ENCODE measurements around the gene GRK2.
"Not testable (repeated sequence)": the region's sequence is repeated elsewhere in the genome, so short reads cannot be mapped to it uniquely, and the experiment has no call there.

The GRK2 gene

GRCh38 chr11:67266449-67267187 lies at the start of gene GRK2:
Gene GRK2, plus strand, starts transcription at chr11:67266473. Its CDS starts 227 bp downstream, at chr11:67266700.
- no peak for DNase-seq

DNA sequence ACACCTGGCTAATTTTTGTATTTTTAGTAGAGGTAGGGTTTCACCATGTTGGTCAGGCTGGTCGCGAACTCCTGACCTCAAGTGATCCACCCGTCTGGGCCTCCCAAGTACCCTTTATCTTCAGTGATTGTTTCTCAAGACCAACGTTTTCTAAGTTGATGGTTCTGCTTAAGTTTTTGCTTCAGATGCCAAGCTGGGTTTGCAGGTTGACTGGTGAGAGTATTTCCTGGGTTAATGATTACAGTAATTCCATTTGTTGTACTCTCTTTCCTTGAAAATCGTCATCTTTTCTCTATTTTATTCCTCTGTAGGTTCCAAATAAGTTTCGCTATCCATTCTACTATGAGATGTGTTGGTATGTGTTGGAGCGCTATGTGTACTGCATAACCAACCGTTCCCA lies 38.5 kb upstream of the GRK2 start:
- DNase-seq = no peak

DNA sequence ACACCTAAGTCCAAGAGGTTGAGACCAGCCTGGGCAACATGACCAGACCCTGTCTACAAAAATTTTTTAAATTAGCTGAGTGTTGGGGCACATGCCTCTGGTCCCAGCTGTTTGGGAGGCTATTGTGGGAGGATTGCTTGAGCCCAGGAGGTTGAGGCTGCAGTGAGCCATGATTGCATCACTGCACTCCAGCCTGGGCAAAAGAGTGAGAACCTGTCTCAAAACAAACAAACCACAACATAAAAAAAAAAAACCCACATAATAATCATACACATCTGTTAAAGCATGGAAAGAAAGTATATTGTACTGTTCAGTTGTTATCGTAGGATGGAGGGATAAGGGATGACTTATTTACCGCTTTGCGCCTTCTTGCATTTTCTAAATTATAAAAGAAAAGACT lies 35.9 kb upstream of the GRK2 start:
- DNase-seq = no peak

DNA sequence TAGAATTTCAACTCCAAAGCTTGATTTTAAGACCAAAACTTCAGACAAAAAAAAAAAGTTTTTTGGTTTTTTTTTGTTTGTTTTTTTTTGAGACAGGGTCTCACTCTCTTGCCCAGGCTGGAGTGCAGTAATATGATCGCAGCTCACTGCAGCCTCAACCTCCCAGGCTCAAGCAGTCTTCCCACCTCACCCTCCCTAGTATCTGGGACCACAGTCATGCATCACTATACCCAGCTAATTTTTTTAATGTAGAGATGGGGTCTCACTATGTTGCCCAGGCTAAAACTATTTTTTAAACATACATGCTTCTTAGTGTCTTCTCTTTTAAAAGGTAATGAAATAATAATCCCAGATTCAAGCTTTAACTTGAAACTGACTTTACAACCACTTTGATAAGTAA lies 35.4 kb upstream of the GRK2 start:
- no peak for DNase-seq

GRCh38 chr11:67233584-67234190 lies 32.6 kb upstream of the GRK2 start:
- no peak for DNase-seq

GRCh38 chr11:67234571-67234970 lies 31.7 kb upstream of the GRK2 start:
- DNase-seq = not testable (repeated sequence)

DNA sequence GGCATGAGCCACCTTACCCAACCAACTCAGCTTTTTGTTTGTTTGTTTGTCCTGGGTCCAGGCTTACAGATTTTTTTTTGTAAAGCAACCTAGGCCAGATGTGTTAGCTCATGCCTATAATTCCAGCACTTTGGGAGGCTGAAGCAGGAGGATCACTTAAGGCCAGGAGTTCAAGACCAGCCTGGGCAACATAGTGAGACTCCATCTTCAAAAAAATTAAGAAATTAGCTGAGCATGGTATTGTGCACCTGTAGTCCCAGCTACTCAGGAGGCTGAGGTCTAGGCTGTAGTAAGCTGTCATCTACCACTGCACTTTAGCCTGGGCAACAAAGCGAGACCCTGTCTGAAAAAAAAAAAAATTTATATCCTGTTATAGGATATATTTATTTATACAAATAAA lies 28.7 kb upstream of the GRK2 start:
- no peak for DNase-seq

DNA sequence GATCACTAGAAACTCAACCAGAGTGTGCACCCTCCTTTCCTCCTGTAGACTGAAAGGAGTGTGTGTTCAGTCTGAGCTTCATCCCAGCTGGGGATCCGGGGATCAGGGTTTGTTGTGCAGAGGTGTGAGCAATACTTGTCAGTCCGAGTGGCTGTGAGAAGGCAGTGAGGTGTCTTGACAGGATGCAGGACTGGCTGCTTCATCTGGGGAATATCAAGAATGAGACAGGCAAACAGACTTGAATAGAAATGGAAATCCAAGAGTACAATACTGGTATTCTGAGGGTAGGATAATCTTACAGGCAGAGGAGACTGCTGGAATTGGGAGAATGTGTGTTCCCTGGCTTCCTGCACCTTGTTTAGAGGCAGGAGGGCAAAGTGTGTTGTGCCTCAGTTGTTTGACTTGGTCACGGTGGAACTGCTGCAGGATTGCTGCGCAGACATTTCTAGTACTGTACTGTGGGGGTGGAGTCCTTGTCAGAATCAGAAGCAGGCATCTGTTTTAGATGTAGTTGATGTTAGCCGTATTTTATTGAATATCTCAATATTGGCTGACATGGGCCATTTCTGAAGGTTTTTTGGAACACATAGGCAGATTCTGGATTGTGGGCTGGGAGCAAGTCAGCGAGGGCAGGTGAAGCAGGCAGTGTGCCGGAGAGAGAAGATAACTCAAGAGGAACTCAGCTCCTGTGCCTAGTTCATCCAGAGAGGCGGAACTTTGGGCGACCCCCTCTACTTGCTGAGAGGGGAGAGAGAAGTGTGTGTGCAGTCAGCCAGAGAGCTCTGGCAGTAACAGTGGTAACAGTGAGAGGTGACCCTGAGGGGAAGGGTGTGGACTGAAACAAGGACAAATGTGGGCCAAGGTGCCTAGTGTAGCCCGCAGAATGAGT lies 27.1 kb upstream of the GRK2 start:
- DNase-seq = no peak

DNA sequence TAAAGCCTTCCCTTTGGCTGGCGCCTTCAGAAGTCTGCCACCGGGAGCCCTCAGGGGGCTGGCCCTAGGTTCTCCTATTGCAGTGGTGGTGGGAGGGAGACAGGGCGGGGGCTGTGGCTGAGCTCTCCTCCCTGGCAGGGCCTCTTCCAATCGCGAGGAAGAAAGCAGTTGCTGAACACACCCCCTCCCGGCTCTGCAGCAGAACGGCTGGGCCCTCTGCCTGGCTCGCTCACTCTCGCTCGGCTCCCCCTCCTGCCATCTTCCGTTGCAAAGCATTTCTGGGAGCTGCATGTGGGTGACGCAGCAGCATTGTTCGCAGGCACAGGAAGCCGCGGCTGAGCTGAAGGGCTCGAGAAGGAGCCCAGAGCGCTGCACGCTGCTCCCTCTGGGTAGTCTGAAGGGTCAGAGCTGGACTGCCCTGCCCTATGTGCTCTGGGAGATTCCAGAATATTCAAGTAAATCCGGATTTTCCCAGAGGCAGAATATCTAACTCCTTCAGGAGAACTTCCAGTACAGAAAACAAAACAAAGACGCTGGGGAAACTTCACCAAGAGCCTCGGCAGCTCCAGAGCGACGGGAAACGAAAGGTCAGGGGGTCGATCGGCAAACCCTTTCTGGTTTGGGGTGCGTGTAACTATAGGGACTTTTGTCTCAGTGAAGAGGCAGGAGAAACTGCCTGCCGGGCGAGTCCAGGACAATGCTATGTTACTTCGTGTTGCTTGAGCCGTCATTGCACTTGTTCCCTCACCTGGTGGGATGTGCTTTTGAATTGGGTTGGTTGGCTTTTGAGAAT lies 26.3 kb upstream of the GRK2 start:
- DNase-seq = peak; percentile 93

GRCh38 chr11:67240576-67241389 lies 25.5 kb upstream of the GRK2 start:
- peak; percentile 87 for DNase-seq

DNA sequence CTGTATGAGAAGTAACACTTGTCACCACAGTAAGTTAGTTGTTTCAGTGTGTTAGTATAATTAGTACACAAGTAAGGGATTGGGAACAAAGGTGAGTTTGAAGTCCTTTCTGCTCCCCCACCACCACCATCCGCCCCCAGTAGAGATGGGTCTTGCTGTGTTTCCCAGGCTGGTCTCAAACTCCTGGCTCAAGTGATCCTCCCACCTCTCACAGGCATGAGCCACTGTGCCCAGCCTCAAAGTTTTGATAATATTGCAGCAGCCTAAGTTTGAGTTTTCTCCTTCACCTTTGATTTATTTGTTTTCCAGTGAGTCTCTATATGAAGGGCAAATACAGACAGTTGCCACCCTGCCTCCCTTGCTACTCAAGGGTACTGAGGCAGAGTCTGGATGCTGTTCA lies 23.7 kb upstream of the GRK2 start:
- no peak for DNase-seq

GRCh38 chr11:67243051-67243450 lies 23.2 kb upstream of the GRK2 start:
- DNase-seq = no peak

GRCh38 chr11:67245046-67245445 lies 21.2 kb upstream of the GRK2 start:
- DNase-seq = no peak

- no peak for DNase-seq
Observed at GRCh38 chr11:67247946-67248550, 18.2 kb upstream of the GRK2 start.

DNA sequence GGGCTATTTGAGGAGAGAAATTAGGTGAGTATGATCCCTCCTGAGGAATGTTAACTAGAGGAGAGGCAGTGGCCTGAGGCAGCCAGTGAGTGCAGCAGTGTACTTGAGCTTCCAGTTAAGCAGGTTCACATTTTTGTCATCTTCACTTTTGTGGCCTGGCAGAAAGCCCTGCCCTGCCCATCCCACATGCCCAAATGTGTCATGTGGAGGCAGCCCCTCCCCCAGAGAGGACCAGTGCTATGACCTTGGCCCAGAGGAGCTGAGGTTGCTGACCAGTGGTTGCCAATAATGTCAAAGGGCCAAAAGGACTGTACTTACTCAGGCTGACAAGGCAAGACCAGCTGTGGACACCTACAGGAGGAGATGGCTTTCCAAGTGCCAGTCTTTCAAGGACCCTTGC lies 17.6 kb upstream of the GRK2 start:
- no peak for DNase-seq

- no peak for DNase-seq
Observed at GRCh38 chr11:67250059-67251043, 15.9 kb upstream of the GRK2 start.

GRCh38 chr11:67251841-67252240 lies 14.4 kb upstream of the GRK2 start:
- no peak for DNase-seq

DNA sequence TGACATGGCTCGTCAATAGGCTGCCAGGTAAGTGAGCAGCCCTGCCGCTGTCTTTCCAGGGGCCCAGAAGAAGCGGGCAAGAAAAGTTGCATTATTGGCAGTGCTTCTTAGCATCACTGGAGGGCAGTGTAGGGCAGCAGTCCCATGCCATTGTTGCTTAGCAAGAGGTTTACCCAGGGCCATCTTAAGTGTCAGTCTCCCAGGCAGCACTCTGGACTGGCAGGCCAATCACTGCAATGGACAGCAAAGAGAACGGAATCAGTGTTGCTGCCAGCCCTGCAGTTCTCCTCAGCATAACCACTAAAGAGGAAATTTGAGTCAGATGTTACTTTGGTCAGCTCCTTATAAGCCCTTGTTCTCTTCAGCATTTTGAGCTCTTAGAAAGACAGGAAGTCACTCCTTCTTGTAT lies 13.4 kb upstream of the GRK2 start:
- DNase-seq = no peak

GRCh38 chr11:67253872-67254624 lies 12.2 kb upstream of the GRK2 start:
- no peak for DNase-seq

- no peak for DNase-seq
Observed at GRCh38 chr11:67254798-67255197, 11.5 kb upstream of the GRK2 start.
